ENCODE results near the gene GSX1.

DNA sequence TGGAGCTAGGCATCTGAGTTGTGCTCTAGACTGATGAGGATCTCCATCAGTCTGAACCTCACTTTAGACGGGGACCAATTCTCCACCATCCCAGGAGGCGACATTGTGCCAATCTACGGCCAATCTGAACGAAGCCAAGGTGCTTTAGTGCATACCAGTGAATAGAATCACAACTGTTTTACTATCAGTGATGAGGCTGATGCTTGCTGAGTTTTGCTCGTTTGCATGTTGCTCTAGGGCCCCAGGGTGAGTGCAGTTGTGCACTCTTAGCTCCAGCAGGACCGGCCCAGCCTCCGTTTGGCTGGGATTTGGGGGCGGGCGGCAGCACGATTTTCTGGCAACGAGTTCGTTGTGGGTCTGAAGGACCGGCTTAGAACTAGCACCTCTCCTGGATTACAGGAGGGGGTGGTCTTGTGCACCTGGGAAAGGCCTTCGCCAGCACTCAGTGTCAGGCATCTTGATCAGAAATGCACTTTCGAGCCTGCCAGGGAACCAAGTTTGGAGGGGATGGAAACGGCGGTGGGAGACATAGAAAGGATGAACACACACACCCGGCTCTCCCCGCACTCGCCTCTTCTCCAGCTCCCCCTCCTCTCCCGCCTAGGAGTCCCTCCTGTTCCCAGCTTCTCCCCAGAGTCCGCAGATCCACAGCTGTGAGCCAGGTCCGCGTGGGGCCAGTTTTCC, 4.4 kb downstream of the GSX1 start:
- TF ChIP-seq, protein P1, sequence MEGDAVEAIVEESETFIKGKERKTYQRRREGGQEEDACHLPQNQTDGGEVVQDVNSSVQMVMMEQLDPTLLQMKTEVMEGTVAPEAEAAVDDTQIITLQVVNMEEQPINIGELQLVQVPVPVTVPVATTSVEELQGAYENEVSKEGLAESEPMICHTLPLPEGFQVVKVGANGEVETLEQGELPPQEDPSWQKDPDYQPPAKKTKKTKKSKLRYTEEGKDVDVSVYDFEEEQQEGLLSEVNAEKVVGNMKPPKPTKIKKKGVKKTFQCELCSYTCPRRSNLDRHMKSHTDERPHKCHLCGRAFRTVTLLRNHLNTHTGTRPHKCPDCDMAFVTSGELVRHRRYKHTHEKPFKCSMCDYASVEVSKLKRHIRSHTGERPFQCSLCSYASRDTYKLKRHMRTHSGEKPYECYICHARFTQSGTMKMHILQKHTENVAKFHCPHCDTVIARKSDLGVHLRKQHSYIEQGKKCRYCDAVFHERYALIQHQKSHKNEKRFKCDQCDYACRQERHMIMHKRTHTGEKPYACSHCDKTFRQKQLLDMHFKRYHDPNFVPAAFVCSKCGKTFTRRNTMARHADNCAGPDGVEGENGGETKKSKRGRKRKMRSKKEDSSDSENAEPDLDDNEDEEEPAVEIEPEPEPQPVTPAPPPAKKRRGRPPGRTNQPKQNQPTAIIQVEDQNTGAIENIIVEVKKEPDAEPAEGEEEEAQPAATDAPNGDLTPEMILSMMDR (IDR thresholded peaks at IDR 0.05 in 4 of 5, conservative IDR thresholded peaks at IDR 0.05 in 1 of 5) = no peak
- TF ChIP-seq POLR2A (IDR thresholded peaks at IDR 0.05) = no peak

Data from gastrocnemius medialis (tissue), 4 donors.